B cell (primary cell): Measurements from ENCODE around the gene BCL3. TPM values are rescaled to one million over a fixed set of nuclear protein-coding genes. Genes with fewer than 3 reads are reported as not detected.

Experiments
- ATAC-seq: fragments of 200-7000 bp; cut with Tn5 transposase; one replicate; pipeline ENCODE4 v1.10.0; 2021; ENCODE audit warnings: low read depth, mild to moderate bottlenecking, moderate number of reproducible peaks, moderate library complexity
- CTCF ChIA-PET: fragments of 350-600 bp; sonication (Branson Sonifier 250); formaldehyde crosslinking; loops from one replicate; lab custom pipeline; 2021; ENCODE audit warnings: antibody characterized with exemption, inconsistent platforms; lab: Charles Lee
- POLR2A ChIA-PET: fragments of 350-600 bp; sonication (Branson Sonifier 250); formaldehyde crosslinking; loops from one replicate; lab custom pipeline; 2021; ENCODE audit warnings: antibody characterized with exemption; lab: Charles Lee
- DNase-seq: peaks from one replicate; pipeline ENCODE4 v3.0.0; 2013
- H2AFZ ChIP-seq: 2 replicates; pipeline ENCODE4 v1.6.1; 2012; ENCODE audit warnings: mild to moderate bottlenecking, low read depth, low read length; ENCODE audit not compliant: insufficient read depth, poor library complexity, severe bottlenecking
- H3K27ac ChIP-seq, 2 donors: 1 replicate in 1 of 2; 2 replicates in 1 of 2; pipeline ENCODE4 v1.5.1; 2012 to 2013; ENCODE audit warnings: low read length in 2 of 2, mild to moderate bottlenecking in 2 of 2, moderate library complexity in 1 of 2
- H3K27me3 ChIP-seq, 4 experiments: fragments of 200-600 bp in 1 of 4; sonication (generic) in 1 of 4; replicated peaks in 1 of 4; 1 replicate in 2 of 4; 2 replicates in 2 of 4; pipeline versions ENCODE4 v1.6.1 to v1.7.0; 2013 to 2016; ENCODE audit warnings: low read length in 3 of 4, mild to moderate bottlenecking in 2 of 4, mixed read lengths in 1 of 4, moderate library complexity in 1 of 4; ENCODE audit not compliant: insufficient read depth in 4 of 4, control insufficient read depth in 3 of 4; ENCODE audit errors: control extremely low read depth in 1 of 4
- H3K36me3 ChIP-seq, 2 experiments: replicated peaks in 1 of 2; 1 replicate in 1 of 2; 2 replicates in 1 of 2; pipeline versions ENCODE4 v1.6.1 to v1.7.1; 2013; ENCODE audit warnings: low read length in 1 of 2; ENCODE audit not compliant: insufficient read depth in 2 of 2, control insufficient read depth in 1 of 2; ENCODE audit errors: control extremely low read depth in 1 of 2, extremely low read depth in 1 of 2
- H3K4me1 ChIP-seq, 2 donors: fragments of 200-600 bp in 1 of 2; sonication (generic) in 1 of 2; 1 replicate in 1 of 2; 2 replicates in 1 of 2; pipeline versions ENCODE4 v1.5.1 to v1.6.1; 2013 to 2017; ENCODE audit warnings: low read length in 2 of 2; ENCODE audit not compliant: control insufficient read depth in 2 of 2, insufficient read depth in 2 of 2
- H3K4me2 ChIP-seq: replicated peaks from 2 replicates; pipeline ENCODE3; 2012; ENCODE audit warnings: mild to moderate bottlenecking, low read depth, low read length; ENCODE audit not compliant: poor library complexity, severe bottlenecking
- H3K4me3 ChIP-seq, 5 experiments: fragments of 200-600 bp in 1 of 5; sonication (generic) in 1 of 5; 1 replicate in 3 of 5; 2 replicates in 2 of 5; pipeline versions ENCODE4 v1.5.1 to v1.7.0; 2011 to 2016; ENCODE audit warnings: low read length in 4 of 5, mild to moderate bottlenecking in 4 of 5, low read depth in 2 of 5, control low read depth in 1 of 5, moderate library complexity in 1 of 5; ENCODE audit not compliant: insufficient read depth in 1 of 5; ENCODE audit errors: control extremely low read depth in 1 of 5, extremely low read depth in 1 of 5
- H3K79me2 ChIP-seq: fragments of 200-600 bp; sonication (generic); one replicate; pipeline ENCODE4 v1.6.0; 2016; ENCODE audit warnings: low read length; ENCODE audit not compliant: control insufficient read depth, insufficient read depth
- H3K9ac ChIP-seq: fragments of 200-600 bp; sonication (generic); 2 replicates; pipeline ENCODE4 v1.6.1; 2017; ENCODE audit warnings: mild to moderate bottlenecking, low read length, moderate library complexity
- H3K9me3 ChIP-seq, 3 donors: one replicate each; pipeline versions ENCODE4 v1.6.1 to v1.7.1; 2013; ENCODE audit warnings: low read length in 2 of 3; ENCODE audit not compliant: control insufficient read depth in 2 of 3, insufficient read depth in 1 of 3; ENCODE audit errors: control extremely low read depth in 1 of 3
- H4K20me1 ChIP-seq: 2 replicates; pipeline ENCODE4 v1.6.0; 2012; ENCODE audit warnings: mild to moderate bottlenecking, low read length; ENCODE audit not compliant: insufficient read depth, control insufficient read depth, poor library complexity, severe bottlenecking
- H3K27ac Mint-ChIP-seq: one replicate; pipeline ENCODE4 v1.8.0; 2021; ENCODE audit warnings: mixed read lengths
- H3K27me3 Mint-ChIP-seq: one replicate; pipeline ENCODE4 v1.8.0; 2021; ENCODE audit warnings: mixed read lengths
- H3K4me1 Mint-ChIP-seq: one replicate; pipeline ENCODE4 v1.8.0; 2021; ENCODE audit warnings: mixed read lengths
- H3K4me3 Mint-ChIP-seq: one replicate; pipeline ENCODE4 v1.8.0; 2021; ENCODE audit warnings: mixed read lengths
- H3K9me3 Mint-ChIP-seq: one replicate; pipeline ENCODE4 v1.8.0; 2022; ENCODE audit warnings: mixed read lengths; ENCODE audit not compliant: insufficient read depth
- EZH2 ChIP-seq: IDR thresholded peaks from 2 replicates; pipeline ENCODE4 v1.6.1; 2012; ENCODE audit warnings: borderline replicate concordance, low read depth, mild to moderate bottlenecking, moderate library complexity, low read length; ENCODE audit not compliant: insufficient read depth, poor library complexity, severe bottlenecking
- WGBS: methylation state at CpG from one replicate; pipeline ENCODE4 v1.1.5; 2013; ENCODE audit warnings: missing lambda C conversion rate; ENCODE audit not compliant: insufficient coverage; 5-methylcytosine and 5-hydroxymethylcytosine counted together
- intact Hi-C: fragments of 100-400 bp; cut with micrococcal nuclease; formaldehyde crosslinking; loops from one replicate; pipeline ENCODE4 v1.10.0; 2022
- polyA plus RNA-seq: library from polyadenylated mRNA; depleted of rRNA; stranded (reverse); fragments of >200 nt; gene quantifications from 2 replicates; pipeline ENCODE4 v1.2.3, GENCODE V29; 2012
- total RNA-seq, 2 donors: library from RNA; stranded (reverse); fragments of 120-200 nt in 1 of 2; gene quantifications; 1 replicate in 1 of 2; 2 replicates in 1 of 2; pipeline versions ENCODE4 v1.2.3 to v1.2.4, GENCODE V29; 2013 to 2022
- TF ChIP-seq, protein P1 (sequence below): fragments of 200-600 bp; IDR thresholded peaks from one replicate; pipeline ENCODE4 v1.8.0; 2022; ENCODE audit warnings: antibody characterized with exemption, mild to moderate bottlenecking

BCL3 gene
- total and polyA plus RNA-seq, 2 donors (not counting 1 experiment from before 2014, with no cell fraction given): 52.3 to 147 TPM

DNA sequence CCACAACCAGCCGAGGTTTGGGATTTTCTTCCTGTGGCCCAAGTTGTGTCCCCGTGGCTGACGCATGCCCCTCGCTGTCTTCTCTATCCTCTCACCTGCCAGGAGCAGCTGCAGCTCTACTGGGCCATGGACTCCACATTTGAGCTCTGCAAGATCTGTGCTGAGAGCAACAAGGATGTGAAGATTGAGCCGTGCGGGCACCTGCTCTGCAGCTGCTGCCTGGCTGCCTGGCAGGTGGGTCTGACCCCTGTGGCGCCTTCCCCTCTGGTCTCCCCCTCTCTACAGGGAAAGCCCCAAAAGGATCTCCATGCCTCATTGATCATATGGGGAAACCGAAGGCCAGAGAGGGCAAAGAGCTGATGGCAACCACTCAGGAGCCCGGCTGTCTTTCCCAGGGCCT, 43.8 kb downstream of the BCL3 start:
- CTCF ChIA-PET: interaction anchor here (1.4 kb wide), 1 partner anchor 22 kb away, joined by 3 read pairs; no protein-coding TSS in a partner anchor
- Histone ChIP-seq H3K4me1 (peaks cover 15 to 20% of the 10 kb centered on the region in 2 donors), H3K4me2 (no peak overlapping the region), H4K20me1 (no peaks in the 10 kb centered on the region), H3K9me3 (no peaks in the 10 kb centered on the region), H3K27me3 (peaks cover 0 to 5% (median under 1%) of the 10 kb centered on the region in 4 experiments), H2AFZ (no peak overlapping the region), H3K4me3 (no peak overlapping the region), H3K27ac (no peak overlapping the region), H3K79me2 (no peaks in the 10 kb centered on the region), H3K36me3 (no peaks in the 10 kb centered on the region), H3K9ac (no peak overlapping the region)
- Mint-ChIP-seq H3K4me3 (no peak overlapping the region), H3K27me3 (peaks cover 17% of the 10 kb centered on the region), H3K9me3 (no peaks in the 10 kb centered on the region), H3K4me1 (peaks cover 12% of the 10 kb centered on the region), H3K27ac (no peak overlapping the region)
- ATAC-seq (no peak), DNase-seq (no peak)
- POLR2A ChIA-PET: interaction anchor here (0.5 kb wide), 1 partner anchor 161 kb away, joined by 8 read pairs; no protein-coding TSS in a partner anchor
- intact Hi-C loops: no loop called here
- 14% methylated on average over 9 of the region's 9 CpGs for WGBS
- TF ChIP-seq EZH2: no peak
- TF ChIP-seq, protein P1, sequence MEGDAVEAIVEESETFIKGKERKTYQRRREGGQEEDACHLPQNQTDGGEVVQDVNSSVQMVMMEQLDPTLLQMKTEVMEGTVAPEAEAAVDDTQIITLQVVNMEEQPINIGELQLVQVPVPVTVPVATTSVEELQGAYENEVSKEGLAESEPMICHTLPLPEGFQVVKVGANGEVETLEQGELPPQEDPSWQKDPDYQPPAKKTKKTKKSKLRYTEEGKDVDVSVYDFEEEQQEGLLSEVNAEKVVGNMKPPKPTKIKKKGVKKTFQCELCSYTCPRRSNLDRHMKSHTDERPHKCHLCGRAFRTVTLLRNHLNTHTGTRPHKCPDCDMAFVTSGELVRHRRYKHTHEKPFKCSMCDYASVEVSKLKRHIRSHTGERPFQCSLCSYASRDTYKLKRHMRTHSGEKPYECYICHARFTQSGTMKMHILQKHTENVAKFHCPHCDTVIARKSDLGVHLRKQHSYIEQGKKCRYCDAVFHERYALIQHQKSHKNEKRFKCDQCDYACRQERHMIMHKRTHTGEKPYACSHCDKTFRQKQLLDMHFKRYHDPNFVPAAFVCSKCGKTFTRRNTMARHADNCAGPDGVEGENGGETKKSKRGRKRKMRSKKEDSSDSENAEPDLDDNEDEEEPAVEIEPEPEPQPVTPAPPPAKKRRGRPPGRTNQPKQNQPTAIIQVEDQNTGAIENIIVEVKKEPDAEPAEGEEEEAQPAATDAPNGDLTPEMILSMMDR: no peak

DNA sequence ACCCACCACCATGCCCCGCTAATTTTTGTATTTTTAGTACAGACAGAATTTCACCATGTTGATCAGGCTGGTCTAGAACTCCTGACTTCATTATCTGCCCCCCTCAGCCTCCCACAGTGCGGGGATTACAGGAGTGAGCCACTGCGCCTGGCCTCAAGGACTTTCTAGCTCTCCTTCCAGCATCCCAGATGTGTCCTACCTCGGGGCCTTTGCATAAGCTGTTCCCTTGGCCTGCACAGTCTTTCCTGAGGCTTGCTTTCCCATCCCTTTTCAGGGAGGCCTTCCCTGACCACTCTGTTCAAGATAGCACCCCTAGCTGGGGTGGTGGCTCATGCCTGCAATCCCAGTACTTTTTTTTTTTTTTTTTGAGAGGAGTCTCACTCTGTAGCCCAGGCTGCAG, 46.1 kb downstream of the BCL3 start:
- Mint-ChIP-seq H3K4me1 (peaks cover 12% of the 10 kb centered on the region), H3K4me3 (no peak overlapping the region), H3K9me3 (no peaks in the 10 kb centered on the region), H3K27me3 (peaks cover 20% of the 10 kb centered on the region), H3K27ac (no peak overlapping the region)
- CTCF ChIA-PET: interaction anchor here (0.7 to 1.8 kb wide), 5 partner anchors 11 to 997 kb away, joined by 3 to 9 read pairs (median 4); no protein-coding TSS in a partner anchor
- H2AFZ ChIP-seq: no peak overlapping the region
- DNase-seq (no peak), ATAC-seq (no peak)
- POLR2A ChIA-PET: no interaction called here
- no peak overlapping the region for H3K4me3 ChIP-seq
- WGBS: 94% methylated on average over 4 of the region's 4 CpGs
- peaks cover 15 to 20% of the 10 kb centered on the region in 2 donors for H3K4me1 ChIP-seq
- no peak overlapping the region for H3K4me2 ChIP-seq
- peaks cover 0 to 5% (median under 1%) of the 10 kb centered on the region in 4 experiments for H3K27me3 ChIP-seq
- H4K20me1 ChIP-seq: no peaks in the 10 kb centered on the region
- H3K27ac ChIP-seq: no peak overlapping the region
- TF ChIP-seq EZH2: no peak
- TF ChIP-seq, protein P1: no peak
- no peaks in the 10 kb centered on the region for H3K9me3 ChIP-seq
- intact Hi-C loops: no loop called here
- no peak overlapping the region for H3K9ac ChIP-seq
- no peaks in the 10 kb centered on the region for H3K79me2 ChIP-seq
- no peaks in the 10 kb centered on the region for H3K36me3 ChIP-seq
